Neural crest cell (in vitro differentiated cells): Measurements from ENCODE around the gene RTN4R. TPM values are rescaled to one million over a fixed set of nuclear protein-coding genes. Genes with fewer than 3 reads are reported as not detected.
A peak's percentile ranks its signal among the peaks of the same experiment; 100 is the strongest.
"Not testable (repeated sequence)": the region's sequence is repeated elsewhere in the genome, so short reads cannot be mapped to it uniquely, and the experiment has no call there.

ENCODE experiments used
- DNase-seq: peaks from one replicate; pipeline ENCODE4 v3.0.0; 2021; ENCODE audit warnings: low read depth, mixed read lengths, low spot score
- H3K27ac Mint-ChIP-seq: one replicate; pipeline ENCODE4 v1.8.0; 2021; ENCODE audit warnings: mild to moderate bottlenecking, mixed read lengths; ENCODE audit not compliant: unreplicated experiment
- H3K27me3 Mint-ChIP-seq: 2 replicates; pipeline ENCODE4 v1.8.0; 2021; ENCODE audit warnings: low read depth, mild to moderate bottlenecking, mixed read lengths
- H3K36me3 Mint-ChIP-seq: 2 replicates; pipeline ENCODE4 v1.8.0; 2021; ENCODE audit warnings: low read depth, mild to moderate bottlenecking, mixed read lengths
- H3K4me1 Mint-ChIP-seq: 2 replicates; pipeline ENCODE4 v1.8.0; 2021; ENCODE audit warnings: mixed read lengths
- H3K4me3 Mint-ChIP-seq: one replicate; pipeline ENCODE4 v1.8.0; 2021; ENCODE audit warnings: mild to moderate bottlenecking, mixed read lengths
- H3K9me3 Mint-ChIP-seq: 2 replicates; pipeline ENCODE4 v1.8.0; 2021; ENCODE audit warnings: mixed read lengths
- CTCF ChIP-seq: fragments of 200-600 bp; sonication (generic); conservative IDR thresholded peaks from 2 replicates; pipeline ENCODE4 v1.5.0; 2021; ENCODE audit warnings: antibody characterized with exemption, mild to moderate bottlenecking
- total RNA-seq: library from RNA; stranded (reverse); gene quantifications from 2 replicates; pipeline ENCODE4 v1.2.1, GENCODE V29; 2021

The RTN4R gene
- total RNA-seq, 1 donor from 2014 or later: 19.0 TPM

GRCh38 chr22:20283674-20284066, 15.6 kb upstream of the RTN4R start:
- H3K36me3 Mint-ChIP-seq: no peaks in the 10 kb centered on the region
- no peaks in the 10 kb centered on the region for H3K9me3 Mint-ChIP-seq
- no peak overlapping the region for H3K27ac Mint-ChIP-seq
- H3K4me3 Mint-ChIP-seq: no peak overlapping the region
- no peak for TF ChIP-seq CTCF
- no peak for DNase-seq
- peaks cover 9% of the 10 kb centered on the region for H3K4me1 Mint-ChIP-seq
- H3K27me3 Mint-ChIP-seq: no peaks in the 10 kb centered on the region

GRCh38 chr22:20282901-20283673, 15.0 kb upstream of the RTN4R start:
- TF ChIP-seq CTCF: no peak
- Mint-ChIP-seq H3K27ac (no peak overlapping the region), H3K4me1 (peaks cover 9% of the 10 kb centered on the region), H3K36me3 (no peaks in the 10 kb centered on the region), H3K9me3 (no peaks in the 10 kb centered on the region), H3K27me3 (no peaks in the 10 kb centered on the region), H3K4me3 (no peak overlapping the region)
- no peak for DNase-seq

GRCh38 chr22:20281891-20282290, 13.8 kb upstream of the RTN4R start:
- Mint-ChIP-seq H3K4me3 (no peak overlapping the region), H3K4me1 (peaks cover 9% of the 10 kb centered on the region), H3K9me3 (no peaks in the 10 kb centered on the region), H3K27ac (no peak overlapping the region), H3K36me3 (no peaks in the 10 kb centered on the region), H3K27me3 (no peaks in the 10 kb centered on the region)
- DNase-seq: no peak
- no peak for TF ChIP-seq CTCF

GRCh38 chr22:20281473-20281872, 13.4 kb upstream of the RTN4R start:
- not testable (repeated sequence) for H3K4me3 Mint-ChIP-seq, H3K27me3 Mint-ChIP-seq, H3K27ac Mint-ChIP-seq, H3K36me3 Mint-ChIP-seq, H3K9me3 Mint-ChIP-seq, H3K4me1 Mint-ChIP-seq, DNase-seq

GRCh38 chr22:20280866-20281265, 12.7 kb upstream of the RTN4R start:
- Mint-ChIP-seq H3K9me3 (no peaks in the 10 kb centered on the region), H3K27me3 (no peaks in the 10 kb centered on the region), H3K4me1 (peaks cover 9% of the 10 kb centered on the region), H3K36me3 (no peaks in the 10 kb centered on the region), H3K27ac (no peak overlapping the region), H3K4me3 (no peak overlapping the region)
- TF ChIP-seq CTCF: no peak
- no peak for DNase-seq

- not testable (repeated sequence) for H3K27ac Mint-ChIP-seq, H3K9me3 Mint-ChIP-seq, DNase-seq, H3K27me3 Mint-ChIP-seq, H3K36me3 Mint-ChIP-seq
- Mint-ChIP-seq H3K4me1 (peaks cover 11% of the 10 kb centered on the region), H3K4me3 (peak overlapping the region; percentile 12)
Measured at GRCh38 chr22:20280163-20280562, 12.0 kb upstream of the RTN4R start.
